HEK293T (cell line): ENCODE data around the gene ASAP2.

ENCODE experiments used
- CTCF ChIA-PET: fragments of 350-600 bp; formaldehyde crosslinking; extraction: SDS; loops from one replicate; lab custom pipeline; 2021; ENCODE audit warnings: antibody characterized with exemption, inconsistent platforms; lab: Yijun Ruan, JAX
- POLR2A ChIA-PET: fragments of 350-600 bp; formaldehyde crosslinking; extraction: SDS; loops from one replicate; lab custom pipeline; 2020; ENCODE audit warnings: antibody characterized with exemption, inconsistent platforms; lab: Yijun Ruan, JAX
- DNase-seq: peaks from one replicate; pipeline ENCODE4 v3.0.0; 2012; ENCODE audit warnings: mixed read lengths; ENCODE audit errors: extremely low spot score
- ARNT ChIP-seq: fragments of 450-650 bp; IDR thresholded peaks from 2 replicates; pipeline ENCODE4 v1.6.1; 2017; ENCODE audit warnings: mild to moderate bottlenecking
- BHLHE40 ChIP-seq: fragments of 450-650 bp; IDR thresholded peaks from 2 replicates; pipeline ENCODE4 v1.6.1; 2016; ENCODE audit warnings: mild to moderate bottlenecking, moderate library complexity, borderline replicate concordance
- CTBP1 ChIP-seq: fragments of 450-650 bp; IDR thresholded peaks from 2 replicates; pipeline ENCODE4 v1.6.1; 2016; ENCODE audit warnings: borderline replicate concordance
- ELF4 ChIP-seq: fragments of 450-650 bp; IDR thresholded peaks from 2 replicates; pipeline ENCODE4 v1.6.1; 2017; ENCODE audit warnings: antibody characterized with exemption
- FOXA1 ChIP-seq: fragments of 450-650 bp; IDR thresholded peaks from 2 replicates; pipeline ENCODE4 v1.6.1; 2016; ENCODE audit warnings: mild to moderate bottlenecking
- FOXK2 ChIP-seq: fragments of 450-650 bp; IDR thresholded peaks from 2 replicates; pipeline ENCODE4 v1.6.1; 2016; ENCODE audit warnings: mild to moderate bottlenecking
- FOXM1 ChIP-seq: fragments of 450-650 bp; IDR thresholded peaks from 2 replicates; pipeline ENCODE4 v1.6.1; 2017; ENCODE audit warnings: mild to moderate bottlenecking, borderline replicate concordance
- HDGF ChIP-seq: fragments of 450-650 bp; IDR thresholded peaks from 2 replicates; pipeline ENCODE4 v1.6.1; 2017; ENCODE audit warnings: antibody characterized with exemption, borderline replicate concordance
- L3MBTL2 ChIP-seq: fragments of 450-650 bp; conservative IDR thresholded peaks from 2 replicates; pipeline ENCODE4 v1.6.1; 2016; ENCODE audit warnings: mild to moderate bottlenecking
- LEF1 ChIP-seq: fragments of 450-650 bp; IDR thresholded peaks from 2 replicates; pipeline ENCODE4 v1.6.1; 2017; ENCODE audit warnings: mild to moderate bottlenecking, borderline replicate concordance
- NFRKB ChIP-seq: fragments of 450-650 bp; IDR thresholded peaks from 2 replicates; pipeline ENCODE4 v1.6.1; 2016; ENCODE audit warnings: mild to moderate bottlenecking, moderate library complexity
- SP1 ChIP-seq: fragments of 450-650 bp; IDR thresholded peaks from 2 replicates; pipeline ENCODE4 v1.6.1; 2017
- SUZ12 ChIP-seq: fragments of 450-650 bp; IDR thresholded peaks from 2 replicates; pipeline ENCODE4 v1.6.1; 2016; ENCODE audit warnings: mild to moderate bottlenecking
- TARDBP ChIP-seq: fragments of 450-650 bp; IDR thresholded peaks from 2 replicates; pipeline ENCODE4 v1.6.1; 2016
- ZNF384 ChIP-seq: fragments of 450-650 bp; IDR thresholded peaks from 2 replicates; pipeline ENCODE4 v1.6.1; 2016
- TF ChIP-seq, protein P1 (sequence below): fragments of 450-650 bp; IDR thresholded peaks from 2 replicates; pipeline ENCODE4 v1.6.1; 2016

ASAP2 gene

DNA sequence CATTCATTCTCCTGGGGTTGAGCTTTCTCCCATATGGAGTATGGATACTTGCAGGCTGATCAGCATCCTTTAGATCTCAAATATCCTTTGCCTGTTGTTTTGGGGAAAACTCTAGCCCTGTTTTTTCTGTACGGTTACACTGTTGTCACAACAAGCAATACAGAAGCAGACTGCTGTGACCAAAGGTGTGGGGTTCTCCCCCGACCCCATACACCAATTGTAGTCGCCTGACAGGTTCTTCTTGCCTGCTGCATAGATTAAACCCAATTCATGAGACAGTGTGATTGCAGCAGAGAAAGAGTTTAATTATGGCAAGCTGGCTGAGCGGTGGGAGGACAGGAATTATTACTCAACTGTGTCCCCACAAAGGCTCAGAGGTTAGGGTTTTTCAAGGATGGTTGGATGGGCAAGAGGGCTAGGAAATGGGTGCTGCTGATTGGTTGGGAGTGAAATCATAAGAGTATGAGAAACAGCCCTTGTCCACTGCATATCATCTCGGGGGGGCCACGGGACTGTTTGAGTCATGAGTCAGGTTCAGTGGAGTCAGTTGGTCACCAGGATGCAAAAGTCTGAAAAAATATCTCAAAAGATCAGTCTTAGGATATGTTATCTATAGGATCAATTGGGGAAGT is 176.1 kb downstream of the ASAP2 start:
- CTCF ChIA-PET = no interaction called here
- POLR2A ChIA-PET = no interaction called here
- no peak for DNase-seq
- TF ChIP-seq BHLHE40 (no peak), SP1 (no peak), LEF1 (no peak)

DNA sequence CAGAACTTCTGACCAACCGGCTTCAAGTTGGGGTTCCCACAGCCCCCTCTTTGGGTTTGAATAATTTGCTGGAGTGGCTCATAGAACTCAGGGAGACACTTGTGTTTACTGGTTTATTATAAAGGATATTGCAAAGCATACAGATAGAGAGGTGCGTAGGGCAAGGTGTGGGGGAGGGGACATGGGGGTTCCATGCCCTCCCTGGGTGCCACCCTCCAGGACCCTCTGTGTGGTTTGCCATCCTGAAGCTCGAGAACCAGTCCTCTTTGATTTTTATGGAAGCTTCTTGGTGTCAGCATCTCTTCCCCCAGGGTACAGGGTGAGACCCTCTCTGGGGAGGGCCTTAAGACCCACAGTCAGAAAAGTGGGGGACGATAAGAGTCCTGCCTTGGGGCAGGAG is 177.9 kb downstream of the ASAP2 start:
- POLR2A ChIA-PET = no interaction called here
- no peak for TF ChIP-seq ARNT
- TF ChIP-seq FOXM1 = no peak
- no peak for TF ChIP-seq ZNF384
- TF ChIP-seq TARDBP = no peak
- no peak for TF ChIP-seq NFRKB
- TF ChIP-seq FOXA1 = no peak
- TF ChIP-seq HDGF = no peak
- TF ChIP-seq SUZ12 = no peak
- no peak for TF ChIP-seq L3MBTL2
- TF ChIP-seq BHLHE40 = no peak
- DNase-seq = no peak
- CTCF ChIA-PET = no interaction called here

DNA sequence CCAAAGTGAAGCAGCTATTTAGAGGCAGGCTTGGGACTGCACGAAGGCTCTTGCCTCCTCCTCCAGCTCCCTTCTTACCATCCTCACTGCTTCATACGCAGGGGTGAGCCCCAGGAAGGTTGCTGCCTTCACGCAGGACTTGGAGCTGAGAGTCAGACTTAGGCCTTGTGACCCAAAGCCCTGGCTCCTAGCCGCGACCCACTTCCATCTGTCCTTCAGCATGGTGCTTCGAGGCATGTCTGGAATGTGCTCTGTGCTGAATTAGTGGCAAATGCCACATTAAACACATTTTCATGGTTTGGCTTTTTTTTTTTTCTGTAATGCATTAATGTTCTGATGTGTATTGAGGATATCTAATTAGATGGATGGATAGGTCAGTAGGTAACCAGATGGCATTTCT is 179.2 kb downstream of the ASAP2 start:
- TF ChIP-seq ARNT = no peak
- no peak for TF ChIP-seq SUZ12
- TF ChIP-seq TARDBP = no peak
- no peak for TF ChIP-seq LEF1
- no peak for TF ChIP-seq ZNF384
- TF ChIP-seq CTBP1 = no peak
- no peak for TF ChIP-seq FOXA1
- no peak for TF ChIP-seq L3MBTL2
- no peak for TF ChIP-seq NFRKB
- no peak for TF ChIP-seq FOXK2
- no peak for TF ChIP-seq ELF4
- no peak for TF ChIP-seq SP1
- TF ChIP-seq, protein P1, sequence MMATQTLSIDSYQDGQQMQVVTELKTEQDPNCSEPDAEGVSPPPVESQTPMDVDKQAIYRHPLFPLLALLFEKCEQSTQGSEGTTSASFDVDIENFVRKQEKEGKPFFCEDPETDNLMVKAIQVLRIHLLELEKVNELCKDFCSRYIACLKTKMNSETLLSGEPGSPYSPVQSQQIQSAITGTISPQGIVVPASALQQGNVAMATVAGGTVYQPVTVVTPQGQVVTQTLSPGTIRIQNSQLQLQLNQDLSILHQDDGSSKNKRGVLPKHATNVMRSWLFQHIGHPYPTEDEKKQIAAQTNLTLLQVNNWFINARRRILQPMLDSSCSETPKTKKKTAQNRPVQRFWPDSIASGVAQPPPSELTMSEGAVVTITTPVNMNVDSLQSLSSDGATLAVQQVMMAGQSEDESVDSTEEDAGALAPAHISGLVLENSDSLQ = no peak
- TF ChIP-seq HDGF = no peak
- no peak for TF ChIP-seq BHLHE40
- no peak for TF ChIP-seq FOXM1
- CTCF ChIA-PET = no interaction called here
- POLR2A ChIA-PET = no interaction called here
- no peak for DNase-seq

DNA sequence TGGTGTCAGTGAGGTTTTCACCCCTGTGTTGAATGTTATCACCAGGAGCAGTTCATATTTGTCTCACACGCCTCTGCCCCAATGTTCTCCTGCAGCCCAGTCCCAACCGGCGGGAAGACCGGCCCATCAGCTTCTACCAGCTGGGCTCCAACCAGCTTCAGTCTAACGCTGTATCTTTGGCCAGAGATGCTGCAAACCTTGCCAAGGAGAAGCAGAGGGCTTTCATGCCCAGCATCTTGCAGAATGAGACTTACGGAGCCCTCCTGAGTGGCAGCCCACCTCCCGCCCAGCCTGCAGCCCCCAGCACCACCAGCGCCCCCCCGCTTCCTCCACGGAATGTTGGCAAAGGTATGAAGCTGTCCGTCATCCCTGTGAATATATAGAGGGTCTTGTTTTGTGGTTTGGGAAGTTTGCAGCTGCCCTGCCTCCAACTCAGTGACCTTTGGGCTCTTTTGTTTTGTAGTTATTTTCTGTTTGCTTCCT is 181.6 kb downstream of the ASAP2 start:
- CTCF ChIA-PET = no interaction called here
- DNase-seq = no peak
- POLR2A ChIA-PET = no interaction called here
- TF ChIP-seq ARNT = no peak
- TF ChIP-seq ZNF384 = no peak
- no peak for TF ChIP-seq CTBP1
- TF ChIP-seq LEF1 = no peak
- no peak for TF ChIP-seq HDGF
- TF ChIP-seq, protein P1 = no peak
- TF ChIP-seq TARDBP = no peak
- no peak for TF ChIP-seq BHLHE40

DNA sequence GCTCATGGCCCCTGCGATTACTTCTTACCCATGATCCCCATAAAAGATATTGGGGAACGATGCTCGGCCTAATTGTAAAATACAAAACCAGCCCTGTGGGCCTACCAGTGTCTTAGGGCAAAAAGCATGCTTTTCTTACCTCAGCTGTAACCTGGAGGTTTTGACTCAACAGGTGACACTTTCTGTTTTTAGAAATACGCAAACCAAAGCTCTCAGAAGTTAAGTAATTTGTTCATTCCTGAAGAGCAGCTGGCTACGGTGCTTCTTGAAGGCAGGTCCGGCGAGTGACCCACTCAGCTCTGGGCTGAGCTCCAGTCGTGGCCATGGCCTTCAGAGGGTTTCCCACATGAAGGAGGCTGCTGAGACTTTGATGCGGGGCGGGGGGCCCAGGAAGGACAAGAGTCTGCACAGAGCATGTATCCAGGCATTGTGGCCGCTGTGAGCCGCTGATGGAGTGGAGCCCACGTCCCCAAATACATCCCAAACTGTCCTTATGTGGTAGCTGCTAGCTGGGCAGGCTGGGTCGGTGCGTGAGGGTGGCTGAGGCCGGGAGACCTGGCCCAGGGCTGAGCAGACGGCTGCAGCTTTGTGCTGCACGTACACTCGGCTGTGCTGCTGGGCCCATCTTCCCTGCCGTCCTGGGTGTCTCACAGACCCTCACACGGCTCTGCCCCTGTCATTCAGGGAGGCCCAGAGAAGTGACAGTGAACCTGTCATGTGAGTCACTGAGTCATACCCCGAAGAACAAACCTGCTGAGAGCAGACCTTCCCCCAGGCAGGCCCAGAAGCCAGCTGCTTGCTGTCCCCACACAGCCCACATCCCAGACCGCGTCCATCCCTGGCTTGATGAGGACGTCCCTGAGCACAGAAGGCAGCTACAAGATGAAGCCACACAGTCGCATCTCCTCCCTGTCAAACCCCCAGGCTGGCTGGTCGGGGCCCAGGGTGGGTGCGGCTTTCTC is 182.6 kb downstream of the ASAP2 start:
- POLR2A ChIA-PET = no interaction called here

More for the DNA sequence above, 182.6 kb downstream of the ASAP2 start:
- no peak for DNase-seq
- TF ChIP-seq FOXM1 (no peak), L3MBTL2 (no peak), ZNF384 (no peak), NFRKB (no peak), ARNT (no peak), LEF1 (no peak), BHLHE40 (no peak), SP1 (no peak), CTBP1 (no peak)
- TF ChIP-seq, protein P1 = no peak
- CTCF ChIA-PET = no interaction called here
